OCI-LY3 (cell line): Measurements from ENCODE around the gene CSH1.
A peak's percentile ranks its signal among the peaks of the same experiment; 100 is the strongest.

ENCODE experiments used
- H2AFZ ChIP-seq: fragments of 200-600, 300-600 bp; shearing (Covaris generic); 2 replicates; pipeline ENCODE4 v1.6.0; 2014; ENCODE audit warnings: antibody characterized with exemption, low read depth, low read length
- H3K27ac ChIP-seq: fragments of 200-600, 300-600 bp; sonication (generic); 2 replicates; pipeline ENCODE4 v1.5.1; 2014; ENCODE audit warnings: mild to moderate bottlenecking, low read length, moderate library complexity, mixed read lengths
- H3K27me3 ChIP-seq: fragments of 200-600, 300-600 bp; sonication (generic); 2 replicates; pipeline ENCODE4 v1.6.1; 2014; ENCODE audit warnings: low read depth, low read length, mixed read lengths
- H3K36me3 ChIP-seq: fragments of 200-600, 300-600 bp; sonication (generic); replicated peaks from 2 replicates; pipeline ENCODE3; 2014; ENCODE audit warnings: low read depth, low read length, mixed read lengths
- H3K4me1 ChIP-seq: fragments of 300-600, 200-600 bp; sonication (generic); 2 replicates; pipeline ENCODE4 v1.6.1; 2014; ENCODE audit warnings: low read length, mixed read lengths
- H3K4me2 ChIP-seq: fragments of 200-600, 300-600 bp; sonication (generic); 2 replicates; pipeline ENCODE4 v1.6.1; 2014; ENCODE audit warnings: low read length, mixed read lengths
- H3K4me3 ChIP-seq: fragments of 300-600, 200-600 bp; sonication (generic); 2 replicates; pipeline ENCODE4 v1.5.1; 2014; ENCODE audit warnings: antibody characterized with exemption, mild to moderate bottlenecking, low read length, moderate library complexity
- H3K79me2 ChIP-seq: fragments of 300-600, 200-600 bp; shearing (Covaris generic); 2 replicates; pipeline ENCODE4 v1.6.1; 2014; ENCODE audit warnings: mild to moderate bottlenecking, low read length, mixed read lengths
- H3K9ac ChIP-seq: fragments of 300-600, 200-600 bp; shearing (Covaris generic); 2 replicates; pipeline ENCODE4 v1.6.0; 2014; ENCODE audit warnings: mild to moderate bottlenecking, low read length, moderate library complexity
- H3K9me3 ChIP-seq: fragments of 200-600, 300-600 bp; shearing (Covaris generic); 2 replicates; pipeline ENCODE4 v1.6.1; 2014; ENCODE audit warnings: low read length, mixed read lengths; ENCODE audit not compliant: insufficient read depth
- H4K20me1 ChIP-seq: fragments of 200-600, 300-600 bp; sonication (generic); 2 replicates; pipeline ENCODE4 v1.6.1; 2016; ENCODE audit warnings: low read length, mixed read lengths; ENCODE audit not compliant: insufficient read depth
- CTCF ChIP-seq: fragments of 200-600, 300-600 bp; sonication (generic); IDR thresholded peaks from 2 replicates; pipeline ENCODE4 v1.5.1; 2014; ENCODE audit warnings: antibody characterized with exemption, low read length, low read depth
- EZH2phosphoT487 ChIP-seq: fragments of 200-600 bp; shearing (Covaris generic); IDR thresholded peaks from 2 replicates; pipeline ENCODE4 v1.6.1; 2018; ENCODE audit warnings: antibody characterized with exemption, mixed run types, low read depth

The CSH1 gene

GRCh38 chr17:63930951-63931575 is 34.7 kb upstream of the CSH1 start:
- peak overlapping the region; percentile 77 for H3K27ac ChIP-seq
- peak overlapping the region; percentile 82 for H3K4me3 ChIP-seq
- H3K9ac ChIP-seq, result peak overlapping the region; percentile 86
- peaks cover 31% of the 10 kb centered on the region for H3K79me2 ChIP-seq
- TF ChIP-seq EZH2phosphoT487 (no peak), CTCF (no peak)
- H3K36me3 ChIP-seq, result peaks cover 38% of the 10 kb centered on the region
- H3K4me2 ChIP-seq, result peak overlapping the region; percentile 91
- peaks cover under 1% of the 10 kb centered on the region; the same call in 1 of the 2 replicates for H3K27me3 ChIP-seq
- no peaks in the 10 kb centered on the region; the same call in 1 of the 2 replicates for H3K9me3 ChIP-seq
- peaks cover 67% of the 10 kb centered on the region for H3K4me1 ChIP-seq
- H4K20me1 ChIP-seq, result peaks cover 16% of the 10 kb centered on the region; the same call in 1 of the 2 replicates
- H2AFZ ChIP-seq, result no peak overlapping the region

DNA sequence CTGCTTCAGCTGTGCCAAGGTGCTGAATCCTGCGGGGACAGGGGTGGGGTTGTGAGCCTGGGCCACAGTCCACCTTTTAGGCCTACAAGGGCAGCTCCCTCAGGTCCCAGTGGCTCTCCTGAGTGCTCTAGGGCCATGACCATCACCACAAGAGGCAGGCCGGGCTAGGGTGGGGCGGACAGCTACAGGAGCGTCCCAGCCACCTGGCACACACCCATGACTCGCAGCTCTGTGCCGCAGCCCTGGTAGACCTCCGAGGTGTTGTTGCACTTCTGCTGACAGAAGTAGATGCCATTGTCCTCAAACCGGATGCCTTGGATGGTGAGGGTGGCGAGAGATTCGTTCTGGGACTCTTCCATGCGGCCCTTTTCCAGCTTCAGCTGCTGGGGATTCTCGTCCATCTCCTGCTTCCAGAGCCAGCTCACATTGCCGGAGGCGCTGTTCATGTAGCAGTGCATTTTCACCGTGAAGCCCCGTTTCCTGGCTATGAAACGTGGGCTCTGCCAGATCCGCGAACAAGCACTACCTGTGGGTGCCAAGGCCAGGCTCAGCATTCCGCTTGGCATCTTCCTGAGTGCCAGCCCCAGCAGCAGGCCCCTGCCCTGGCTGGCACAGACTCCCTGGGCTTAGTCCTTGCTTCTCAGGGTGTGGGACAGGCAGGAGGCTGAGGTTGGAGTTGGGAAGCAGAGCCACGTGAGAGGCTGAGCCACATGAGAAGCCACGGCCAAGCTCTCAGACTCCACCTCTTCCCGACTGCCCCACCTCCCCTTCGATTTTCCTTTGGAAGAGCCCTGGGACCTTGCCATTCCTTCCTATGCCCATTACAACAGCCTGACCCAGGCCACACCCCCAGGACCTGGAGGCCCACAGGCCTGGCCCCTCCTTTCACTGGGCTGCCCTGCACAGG is 33.7 kb upstream of the CSH1 start:
- H3K27me3 ChIP-seq, result no peaks in the 10 kb centered on the region
- TF ChIP-seq CTCF (no peak), EZH2phosphoT487 (no peak)
- peak overlapping the region; percentile 82 for H3K4me3 ChIP-seq
- peaks cover 16% of the 10 kb centered on the region; the same call in 1 of the 2 replicates for H4K20me1 ChIP-seq
- no peak overlapping the region for H2AFZ ChIP-seq
- no peaks in the 10 kb centered on the region; the same call in 1 of the 2 replicates for H3K9me3 ChIP-seq
- H3K9ac ChIP-seq, result peak overlapping the region; percentile 86
- H3K79me2 ChIP-seq, result peaks cover 31% of the 10 kb centered on the region
- peaks cover 76% of the 10 kb centered on the region for H3K4me1 ChIP-seq
- peak overlapping the region; percentile 77; the same call in 1 of the 2 replicates for H3K27ac ChIP-seq
- H3K36me3 ChIP-seq, result peaks cover 38% of the 10 kb centered on the region
- H3K4me2 ChIP-seq, result peak overlapping the region; percentile 91

GRCh38 chr17:63928966-63929695 is 32.8 kb upstream of the CSH1 start:
- H3K4me2 ChIP-seq, result no peak overlapping the region

More at GRCh38 chr17:63928966-63929695, 32.8 kb upstream of the CSH1 start:
- Histone ChIP-seq H3K79me2 (peaks cover 31% of the 10 kb centered on the region), H3K36me3 (peaks cover 38% of the 10 kb centered on the region), H4K20me1 (peaks cover 16% of the 10 kb centered on the region; the same call in 1 of the 2 replicates), H3K4me3 (no peak overlapping the region), H3K27ac (no peak overlapping the region; the same call in 1 of the 2 replicates), H3K27me3 (no peaks in the 10 kb centered on the region), H2AFZ (no peak overlapping the region), H3K4me1 (peaks cover 79% of the 10 kb centered on the region), H3K9me3 (no peaks in the 10 kb centered on the region; the same call in 1 of the 2 replicates), H3K9ac (no peak overlapping the region)
- no peak for TF ChIP-seq EZH2phosphoT487
- no peak for TF ChIP-seq CTCF
